Middle frontal gyrus (tissue), 1 donor: Measurements from ENCODE around the gene OR10H5.
"Not testable (repeated sequence)": the region's sequence is repeated elsewhere in the genome, so short reads cannot be mapped to it uniquely, and the experiment has no call there.

Experiments
- DNase-seq: peaks from one replicate; pipeline ENCODE4 v3.0.0-alpha.2; 2015; ENCODE audit warnings: low spot score; ENCODE audit errors: extremely low spot score

The OR10H5 gene

GRCh38 chr19:15843894-15844222 lies 56.4 kb downstream of the OR10H5 start:
- DNase-seq: not testable (repeated sequence)

- DNase-seq: no peak
Observed at GRCh38 chr19:15846923-15847322, 59.5 kb downstream of the OR10H5 start.

GRCh38 chr19:15850385-15850784 lies 62.9 kb downstream of the OR10H5 start:
- DNase-seq: no peak
